ENCODE results near the gene CYB561.

CYB561 gene

GRCh38 chr17:63420868-63421680, 25.0 kb downstream of the CYB561 start:
- no peak for TF ChIP-seq CTCF (IDR thresholded peaks at IDR 0.05; ENCODE audit: insufficient read depth, low read depth, low read length, missing control alignments)
- DNase-seq (ENCODE audit: low read depth): no peak
- H3K4me3 ChIP-seq (ENCODE audit: low read depth, low read length): no peak overlapping the region

GRCh38 chr17:63419949-63420867, 25.9 kb downstream of the CYB561 start:
- no peak overlapping the region for H3K4me3 ChIP-seq (ENCODE audit: low read depth, low read length)
- TF ChIP-seq CTCF (IDR thresholded peaks at IDR 0.05; ENCODE audit: insufficient read depth, low read depth, low read length, missing control alignments): no peak

GRCh38 chr17:63419398-63419797, 26.7 kb downstream of the CYB561 start:
- TF ChIP-seq CTCF (IDR thresholded peaks at IDR 0.05; ENCODE audit: insufficient read depth, low read depth, low read length, missing control alignments): no peak
- no peak overlapping the region for H3K4me3 ChIP-seq (ENCODE audit: low read depth, low read length)
- no peak for DNase-seq (ENCODE audit: low read depth)

More at GRCh38 chr17:63419949-63420867, 25.9 kb downstream of the CYB561 start:
- DNase-seq (ENCODE audit: low read depth): no peak

- no peak for TF ChIP-seq CTCF (IDR thresholded peaks at IDR 0.05; ENCODE audit: insufficient read depth, low read depth, low read length, missing control alignments)
- no peak overlapping the region for H3K4me3 ChIP-seq (ENCODE audit: low read depth, low read length)
- no peak for DNase-seq (ENCODE audit: low read depth)
Measured at GRCh38 chr17:63418540-63418939, 27.6 kb downstream of the CYB561 start.

GRCh38 chr17:63414222-63414621, 31.9 kb downstream of the CYB561 start:
- H3K4me3 ChIP-seq (ENCODE audit: low read depth, low read length): no peak overlapping the region
- no peak for TF ChIP-seq CTCF (IDR thresholded peaks at IDR 0.05; ENCODE audit: insufficient read depth, low read depth, low read length, missing control alignments)
- DNase-seq (ENCODE audit: low read depth): no peak

- no peak for DNase-seq (ENCODE audit: low read depth)
- H3K4me3 ChIP-seq (ENCODE audit: low read depth, low read length): no peak overlapping the region
- no peak for TF ChIP-seq CTCF (IDR thresholded peaks at IDR 0.05; ENCODE audit: insufficient read depth, low read depth, low read length, missing control alignments)
Measured at GRCh38 chr17:63413128-63413527, 33.0 kb downstream of the CYB561 start.
